DMS114 treated with DMSO at 0.1 percent for 48 hours (cell line): Measurements from ENCODE around the gene YTHDF2.
"Not testable (repeated sequence)": the region's sequence is repeated elsewhere in the genome, so short reads cannot be mapped to it uniquely, and the experiment has no call there.

Source experiments
- DNase-seq: peaks from one replicate; lab custom pipeline; 2025; ENCODE audit not compliant: unreplicated experiment; lab: John Stamatoyannopoulos, UW

Gene YTHDF2

GRCh38 chr1:28736450-28737306 lies at the start of gene YTHDF2:
TSS of gene YTHDF2 (plus strand) at chr1:28736940. CDS start at chr1:28737121, 181 bp downstream.
- peak; percentile 89 for DNase-seq

- DNase-seq, result not testable (repeated sequence)
Measured at GRCh38 chr1:28691627-28692026, 45.1 kb upstream of the YTHDF2 start.

- no peak for DNase-seq
Measured at GRCh38 chr1:28703629-28704028, 33.1 kb upstream of the YTHDF2 start.

DNA sequence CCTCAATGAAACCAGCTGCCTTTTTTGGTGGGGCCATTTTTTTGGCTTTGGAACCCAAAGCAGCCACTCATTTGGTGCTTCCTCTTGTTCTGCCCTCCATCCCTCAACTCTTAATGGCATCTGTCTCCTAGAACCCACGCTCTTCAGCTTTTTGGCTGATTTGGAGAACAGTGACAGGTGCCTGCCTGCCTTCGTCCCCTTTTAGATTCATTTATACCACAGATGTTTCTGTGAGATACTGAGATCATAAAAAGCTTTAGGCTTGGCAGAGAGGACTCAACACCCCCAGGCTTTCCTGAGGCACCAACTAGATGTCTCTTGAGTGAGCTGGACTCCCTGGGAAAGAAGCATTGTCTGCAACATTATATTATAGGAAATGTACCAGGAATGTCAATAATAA lies 20.4 kb upstream of the YTHDF2 start:
- no peak for DNase-seq

- DNase-seq, result no peak
Measured at GRCh38 chr1:28718166-28718565, 18.6 kb upstream of the YTHDF2 start.

- no peak for DNase-seq
Measured at GRCh38 chr1:28718586-28719331, 18.0 kb upstream of the YTHDF2 start.

- no peak for DNase-seq
Measured at GRCh38 chr1:28719332-28719619, 17.5 kb upstream of the YTHDF2 start.

- DNase-seq, result no peak
Measured at GRCh38 chr1:28720376-28720775, 16.4 kb upstream of the YTHDF2 start.

- not testable (repeated sequence) for DNase-seq
Measured at GRCh38 chr1:28721927-28722326, 14.8 kb upstream of the YTHDF2 start.

GRCh38 chr1:28725365-28725764 lies 11.4 kb upstream of the YTHDF2 start:
- DNase-seq, result not testable (repeated sequence)

GRCh38 chr1:28735961-28736449 lies 735 bp upstream of the YTHDF2 start:
- no peak for DNase-seq

DNA sequence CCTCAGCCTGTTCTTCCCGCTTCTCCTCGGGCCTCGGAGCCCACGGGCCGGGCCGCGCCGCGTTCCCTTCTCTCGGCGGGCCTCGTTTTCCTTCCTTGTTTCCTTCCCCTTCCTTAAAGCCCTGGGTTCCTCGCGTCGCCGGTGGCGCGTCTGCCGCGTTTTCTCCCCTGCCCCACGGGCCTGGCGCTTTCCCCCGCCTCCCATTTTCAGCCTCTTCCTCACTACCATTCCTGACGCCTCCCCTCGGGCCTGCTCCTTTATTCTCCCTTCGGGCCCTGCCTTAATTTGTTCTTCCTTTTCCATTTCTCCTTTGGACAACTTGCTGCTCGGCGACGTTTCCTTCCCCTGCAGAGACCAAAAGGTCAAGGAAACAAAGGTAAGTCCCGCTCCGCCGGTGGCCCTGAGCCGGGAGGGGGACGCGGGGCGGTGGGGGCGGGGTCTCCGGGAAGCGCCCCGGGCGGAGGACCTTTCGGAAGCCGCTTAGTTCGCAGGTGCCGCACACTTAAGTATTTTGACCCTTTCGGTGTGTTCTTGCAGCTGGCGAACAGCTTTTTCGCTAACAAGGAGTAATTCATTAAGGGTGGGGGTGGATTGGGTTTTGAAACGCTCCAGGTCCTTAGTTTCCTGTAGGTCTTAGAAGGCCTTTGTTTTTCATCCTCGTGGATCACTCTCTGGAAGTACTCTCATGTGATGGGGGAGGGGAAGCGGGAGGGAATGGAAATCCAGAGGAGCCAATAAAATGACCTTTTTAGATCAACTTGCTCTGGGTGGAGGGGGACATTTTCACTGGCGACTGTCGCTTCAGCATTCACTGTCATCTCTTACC lies 780 bp downstream of the YTHDF2 start:
- peak; percentile 27 for DNase-seq

DNA sequence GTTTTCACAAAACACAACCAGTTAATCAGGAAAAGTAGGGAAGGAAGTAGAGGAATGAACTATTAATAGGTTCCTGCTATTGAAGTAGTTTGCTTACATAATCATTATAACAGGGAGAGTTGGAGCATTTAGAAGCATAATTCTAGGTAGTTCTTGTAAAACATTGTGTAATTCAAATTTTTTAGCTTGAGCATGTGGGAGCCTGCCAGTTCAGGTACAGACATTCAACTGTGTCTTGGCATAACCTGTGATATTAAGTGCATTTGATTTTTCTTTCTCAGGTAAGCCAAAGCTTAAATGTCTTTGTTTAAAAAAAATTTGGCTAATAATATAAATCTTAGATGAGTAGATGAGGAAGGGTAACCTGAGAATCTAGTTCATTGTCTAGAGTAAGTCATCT lies 3.4 kb downstream of the YTHDF2 start:
- no peak for DNase-seq

DNA sequence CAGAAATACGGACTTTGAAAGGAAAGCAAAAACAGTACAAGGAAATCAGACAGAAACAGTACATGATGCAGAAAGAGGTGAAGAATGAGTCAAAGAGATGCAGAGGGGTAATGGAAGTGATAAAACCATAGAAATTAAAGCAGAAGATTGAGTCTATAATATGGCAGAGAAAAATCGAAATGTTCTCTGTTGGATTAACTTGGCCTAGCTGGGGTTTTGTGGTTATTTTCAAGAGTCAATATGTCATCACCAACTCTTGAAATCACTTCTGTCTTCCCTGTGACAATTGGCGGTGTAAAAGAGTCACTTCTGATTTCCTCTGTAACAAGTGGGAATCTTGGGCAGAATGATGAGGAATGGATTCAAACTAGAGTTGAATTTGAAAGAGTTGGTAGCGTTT lies 7.4 kb downstream of the YTHDF2 start:
- no peak for DNase-seq

- no peak for DNase-seq
Measured at GRCh38 chr1:28745653-28746173, 9.0 kb downstream of the YTHDF2 start.

DNA sequence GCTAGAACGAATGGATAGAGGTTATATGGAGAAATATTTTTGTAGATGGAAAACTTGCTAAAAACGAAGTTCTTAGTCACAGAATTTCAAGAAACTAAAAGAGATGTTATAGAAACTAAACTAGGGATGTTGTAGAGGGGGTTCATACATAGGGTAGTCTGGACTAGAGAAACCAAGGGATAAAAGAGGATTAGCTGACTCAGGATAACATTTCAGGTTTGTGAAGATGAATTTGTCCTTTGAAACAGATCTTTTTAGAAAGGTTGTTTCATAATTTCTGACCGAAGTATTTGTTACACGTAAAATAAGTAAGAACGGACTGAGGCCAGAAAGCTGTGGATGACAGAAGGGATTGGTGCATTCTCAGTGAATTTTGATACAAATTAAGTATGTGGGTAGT lies 13.6 kb downstream of the YTHDF2 start:
- no peak for DNase-seq

GRCh38 chr1:28750771-28751294 lies 14.1 kb downstream of the YTHDF2 start:
- DNase-seq, result not testable (repeated sequence)

- no peak for DNase-seq
Measured at GRCh38 chr1:28751315-28752060, 14.7 kb downstream of the YTHDF2 start.

DNA sequence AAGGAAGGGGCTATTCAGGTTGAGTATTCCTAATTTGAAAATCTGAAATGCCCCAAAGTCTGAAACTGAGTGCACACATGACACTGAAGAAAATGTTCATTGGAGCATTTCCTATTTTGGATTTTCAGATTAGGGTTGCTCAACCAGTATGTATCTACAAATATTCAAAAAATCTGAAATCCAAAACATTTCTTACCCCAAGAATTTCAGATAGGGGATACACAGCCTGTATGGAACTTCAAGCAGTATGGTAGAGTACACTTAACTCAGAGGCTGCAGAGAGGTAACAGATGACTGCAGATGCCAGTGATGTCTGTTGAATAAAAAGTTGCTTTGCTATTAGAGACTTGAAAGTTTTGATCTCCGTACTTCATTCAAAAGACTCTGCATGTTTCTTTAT lies 19.0 kb downstream of the YTHDF2 start:
- DNase-seq, result no peak

- DNase-seq, result no peak
Measured at GRCh38 chr1:28756846-28757245, 20.1 kb downstream of the YTHDF2 start.
